T follicular helper cell (primary cell): ENCODE data around the gene FAM25G.
"Not testable (repeated sequence)": the region's sequence is repeated elsewhere in the genome, so short reads cannot be mapped to it uniquely, and the experiment has no call there.

Source experiments
- DNase-seq: peaks from one replicate; pipeline ENCODE4 v3.0.0-alpha.2; 2020; ENCODE audit warnings: low read depth
- total RNA-seq, 2 experiments: gene quantifications; one replicate each; lab custom pipeline; 2026; lab: John Stamatoyannopoulos, UW

FAM25G gene
- 0 reads per million in 2 experiments for total RNA-seq

- not testable (repeated sequence) for DNase-seq
Measured at GRCh38 chr10:47491600-47491999, at the start of gene FAM25G. Gene FAM25G (minus strand): TSS chr10:47491700. CDS start chr10:47491674, 26 bp downstream.

DNA sequence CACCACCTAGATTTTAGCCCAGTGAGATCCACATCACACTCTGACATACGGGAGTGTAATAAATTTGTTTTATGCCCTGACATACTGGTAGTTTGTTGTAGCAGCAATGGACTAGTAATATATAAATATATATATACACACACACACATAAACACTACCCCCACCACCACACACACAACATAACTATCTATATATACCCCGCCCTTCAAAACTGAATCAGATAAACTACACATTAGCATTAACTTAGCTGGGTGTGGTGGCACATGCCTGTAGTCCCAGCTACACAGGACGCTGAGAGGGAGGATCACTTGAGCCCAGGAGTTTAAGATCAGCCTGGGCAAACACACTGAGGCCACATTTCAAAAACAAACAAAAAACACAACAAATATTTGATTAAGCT is 44.9 kb upstream of the FAM25G start:
- DNase-seq = not testable (repeated sequence)

GRCh38 chr10:47523475-47523874 is 32.0 kb upstream of the FAM25G start, which contains the start of gene AGAP9:
Gene AGAP9 (minus strand): TSS chr10:47523638. CDS start chr10:47523526, 112 bp downstream.
- DNase-seq = not testable (repeated sequence)

GRCh38 chr10:47502313-47502712 is 10.8 kb upstream of the FAM25G start:
- not testable (repeated sequence) for DNase-seq

DNA sequence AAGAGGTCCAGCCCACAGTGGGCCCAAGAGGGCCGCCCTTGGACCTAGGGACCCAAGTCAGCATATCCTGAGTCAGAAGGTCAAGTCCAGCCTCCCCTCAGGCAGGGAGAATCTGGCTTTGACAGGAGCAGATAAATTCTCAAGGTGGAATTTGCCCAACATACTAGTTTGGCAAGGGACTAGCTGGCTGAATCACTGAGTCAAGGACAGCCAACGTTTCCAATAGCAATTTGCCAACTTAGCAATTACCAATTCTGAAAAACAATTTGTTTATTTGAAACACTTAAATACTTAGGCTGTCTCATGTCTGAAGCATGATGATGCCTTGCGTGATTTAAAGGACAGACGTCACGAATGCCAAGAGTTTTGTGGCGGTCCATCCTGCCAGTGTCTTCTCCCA is 2.7 kb upstream of the FAM25G start:
- not testable (repeated sequence) for DNase-seq

GRCh38 chr10:47489630-47490029 is 1.9 kb downstream of the FAM25G start:
- not testable (repeated sequence) for DNase-seq

DNA sequence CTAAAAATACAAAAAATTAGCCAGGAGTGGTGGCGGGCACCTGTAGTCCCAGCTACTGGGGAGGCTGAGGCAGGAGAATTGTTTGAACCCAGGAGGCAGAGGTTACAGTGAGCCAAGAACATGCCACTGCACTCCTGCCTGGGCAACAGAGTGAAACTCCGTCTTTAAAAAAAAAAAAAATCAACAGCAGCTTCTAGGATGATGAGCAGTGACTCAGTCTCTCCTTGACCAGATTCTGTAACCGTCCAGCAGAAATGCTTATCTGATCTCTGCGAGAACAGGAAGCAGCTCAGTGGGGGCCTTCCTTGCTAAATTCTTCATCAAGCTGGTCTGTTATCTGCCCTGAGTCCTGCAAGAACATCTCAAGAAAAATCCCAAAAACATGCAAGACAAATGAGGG is 5.6 kb downstream of the FAM25G start:
- not testable (repeated sequence) for DNase-seq

GRCh38 chr10:47484786-47485185 is 6.7 kb downstream of the FAM25G start:
- not testable (repeated sequence) for DNase-seq

GRCh38 chr10:47483923-47484322 is 7.6 kb downstream of the FAM25G start, which contains the start of gene ANXA8:
Gene ANXA8 (minus strand): TSS chr10:47484115. CDS start chr10:47483933, 182 bp downstream.
- not testable (repeated sequence) for DNase-seq

DNA sequence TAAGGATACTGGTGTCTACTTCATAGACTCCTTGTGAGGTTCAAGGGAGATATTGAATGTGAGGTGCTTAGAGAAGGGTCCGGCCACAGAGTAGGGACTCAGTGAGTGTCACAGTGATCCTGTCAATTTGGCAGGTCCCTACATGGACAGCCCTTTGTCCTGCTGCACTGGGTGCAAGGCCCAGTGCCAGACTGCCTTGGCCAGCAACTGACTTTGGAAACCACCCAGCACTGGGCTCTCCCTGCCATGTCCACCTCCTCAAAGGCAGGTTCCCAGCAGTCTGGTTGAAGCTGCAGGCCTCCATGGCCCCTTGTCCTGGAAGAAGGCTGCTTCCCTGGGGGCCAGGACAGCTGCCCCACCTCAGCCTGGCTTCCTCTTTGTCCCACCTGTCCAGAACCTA is 9.1 kb downstream of the FAM25G start:
- not testable (repeated sequence) for DNase-seq

GRCh38 chr10:47481768-47482181 is 9.7 kb downstream of the FAM25G start:
- not testable (repeated sequence) for DNase-seq

- not testable (repeated sequence) for DNase-seq
Measured at GRCh38 chr10:47481182-47481766, 10.2 kb downstream of the FAM25G start.

DNA sequence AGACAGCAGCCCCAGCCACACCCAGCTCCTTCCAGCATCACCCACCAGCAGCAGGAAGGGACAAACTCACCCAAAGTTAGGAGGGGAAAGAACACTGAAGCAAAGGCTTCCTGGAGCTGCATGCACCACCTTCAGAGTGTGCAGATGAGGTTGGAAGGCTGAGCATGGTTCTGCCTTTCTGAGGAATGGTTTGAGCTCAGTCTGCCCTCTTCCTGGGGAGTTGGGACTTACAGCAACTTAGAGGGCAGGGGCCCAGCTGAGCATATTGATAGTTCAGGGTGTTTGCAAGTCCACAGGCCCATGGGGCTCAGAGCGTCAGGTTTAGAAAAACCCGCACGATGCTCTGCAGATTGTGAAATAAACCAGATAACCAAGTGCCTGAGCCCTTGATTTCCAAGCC is 11.4 kb downstream of the FAM25G start:
- DNase-seq = not testable (repeated sequence)

GRCh38 chr10:47478114-47478513 is 13.4 kb downstream of the FAM25G start:
- DNase-seq = not testable (repeated sequence)

DNA sequence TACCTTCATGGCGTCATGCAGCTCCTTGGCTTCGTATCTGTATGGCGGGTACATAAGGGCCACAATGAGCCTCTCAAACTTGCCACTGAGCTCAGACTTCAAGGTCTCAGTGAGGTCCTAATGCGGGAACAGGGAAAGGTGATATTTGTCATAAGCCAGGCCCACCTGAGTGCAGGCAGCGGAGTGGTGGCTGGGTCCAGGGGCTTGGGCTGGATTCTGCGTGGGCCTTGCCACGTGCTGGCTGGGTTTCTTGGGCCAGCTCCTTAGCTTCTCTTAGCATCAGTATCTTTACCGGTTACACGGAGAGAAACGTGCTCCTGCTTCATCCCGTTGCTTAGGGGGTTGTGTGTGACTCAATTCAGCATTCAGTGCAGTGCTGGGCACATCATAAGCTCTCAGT is 14.4 kb downstream of the FAM25G start:
- DNase-seq = not testable (repeated sequence)

DNA sequence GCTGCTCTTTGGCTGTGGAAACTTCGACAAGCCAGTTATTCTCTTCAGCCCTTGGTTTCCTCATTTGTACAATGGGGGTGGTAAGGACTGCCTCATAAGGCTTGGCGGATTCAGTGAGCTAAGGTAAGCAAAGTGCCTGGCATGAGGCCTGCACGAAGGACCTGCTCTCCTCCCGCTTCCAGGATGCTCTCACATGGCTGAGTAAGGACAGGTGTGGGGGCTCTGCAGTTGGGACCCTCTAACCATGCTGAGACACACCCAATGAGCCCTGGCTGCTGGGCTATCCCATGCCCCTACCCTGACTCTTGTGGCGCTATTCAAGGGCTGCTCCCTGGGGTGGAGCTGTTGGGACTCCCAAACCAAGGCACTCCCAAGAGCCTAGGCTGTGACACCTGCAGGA is 16.4 kb downstream of the FAM25G start:
- not testable (repeated sequence) for DNase-seq

DNA sequence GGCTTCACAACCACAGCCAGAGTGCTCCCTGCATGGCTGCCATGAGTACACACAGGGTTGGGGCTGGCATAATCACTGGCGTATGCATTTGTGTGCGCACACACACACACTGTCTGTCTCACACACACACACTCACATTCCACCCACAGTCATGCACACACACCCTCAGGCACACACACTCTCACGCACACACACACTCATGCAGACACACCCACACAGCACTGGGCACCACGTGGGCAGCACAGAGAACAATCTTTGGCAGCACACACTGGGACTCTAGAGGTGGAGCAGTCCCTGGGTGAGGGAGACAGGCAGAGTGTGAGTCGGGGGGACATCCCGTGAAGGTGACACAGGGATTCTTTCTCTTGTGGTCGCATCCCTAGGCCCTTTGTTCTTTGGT is 18.0 kb downstream of the FAM25G start:
- not testable (repeated sequence) for DNase-seq

DNA sequence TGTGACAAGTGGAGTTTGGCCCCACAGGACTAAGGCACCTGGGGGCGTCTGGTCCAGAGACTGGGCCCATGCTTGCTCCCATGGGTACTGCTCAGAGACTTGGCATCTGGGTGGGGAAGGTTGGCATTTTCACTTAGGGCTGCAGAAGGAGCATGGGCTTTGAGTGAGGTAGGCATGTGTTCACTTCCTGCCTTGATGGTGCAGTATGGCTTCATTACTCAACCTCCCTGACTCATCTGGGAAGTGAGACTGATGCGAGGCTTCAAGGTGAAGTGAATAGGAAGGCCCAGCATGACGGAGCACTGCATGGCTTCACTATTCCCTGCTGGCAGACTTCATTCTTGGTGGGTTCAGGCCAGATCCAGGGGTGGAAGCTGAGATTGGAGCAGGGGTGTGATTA is 18.9 kb downstream of the FAM25G start:
- DNase-seq = not testable (repeated sequence)

GRCh38 chr10:47472072-47472471 is 19.4 kb downstream of the FAM25G start:
- DNase-seq = not testable (repeated sequence)

- not testable (repeated sequence) for DNase-seq
Measured at GRCh38 chr10:47468731-47469528, 22.6 kb downstream of the FAM25G start.

GRCh38 chr10:47467957-47468356 is 23.5 kb downstream of the FAM25G start:
- DNase-seq = not testable (repeated sequence)

- DNase-seq = not testable (repeated sequence)
Measured at GRCh38 chr10:47467458-47467857, 24.0 kb downstream of the FAM25G start.
